Activated naive CD8-positive, alpha-beta T cell (primary cell): ENCODE data around the gene ZNF417.
"Not testable (repeated sequence)": the region's sequence is repeated elsewhere in the genome, so short reads cannot be mapped to it uniquely, and the experiment has no call there.

Experiments
- H3K27ac Mint-ChIP-seq: one replicate; pipeline ENCODE4 v1.8.0; 2021; ENCODE audit warnings: mixed read lengths
- H3K27me3 Mint-ChIP-seq: one replicate; pipeline ENCODE4 v1.8.0; 2021; ENCODE audit warnings: mixed read lengths
- H3K36me3 Mint-ChIP-seq: one replicate; pipeline ENCODE4 v1.8.0; 2021; ENCODE audit warnings: mixed read lengths
- H3K4me1 Mint-ChIP-seq: one replicate; pipeline ENCODE4 v1.8.0; 2021; ENCODE audit warnings: low read depth, mixed read lengths
- H3K4me3 Mint-ChIP-seq: one replicate; pipeline ENCODE4 v1.8.0; 2021; ENCODE audit warnings: mild to moderate bottlenecking, mixed read lengths
- H3K9me3 Mint-ChIP-seq: one replicate; pipeline ENCODE4 v1.8.0; 2021; ENCODE audit warnings: low read depth, mixed read lengths

The ZNF417 gene

GRCh38 chr19:57916168-57916995 is at the start of gene ZNF417:
Gene ZNF417, minus strand, starts transcription at chr19:57916592. Its CDS starts 181 bp downstream, at chr19:57916411.
- H3K27ac Mint-ChIP-seq: peak within 1 kb of the TSS; percentile 90
- H3K36me3 Mint-ChIP-seq: peaks cover 38% of the 10 kb centered on the region
- H3K4me3 Mint-ChIP-seq: peak within 1 kb of the TSS; percentile 93

GRCh38 chr19:57964761-57965160 is 48.4 kb upstream of the ZNF417 start:
- no peaks in the 10 kb centered on the region for H3K27me3 Mint-ChIP-seq
- peaks cover 23% of the 10 kb centered on the region for H3K36me3 Mint-ChIP-seq
- no peak overlapping the region for H3K4me3 Mint-ChIP-seq
- no peaks in the 10 kb centered on the region for H3K4me1 Mint-ChIP-seq
- no peak overlapping the region for H3K27ac Mint-ChIP-seq
- H3K9me3 Mint-ChIP-seq: peaks cover 13% of the 10 kb centered on the region

More at GRCh38 chr19:57916168-57916995, at the start of gene ZNF417:
- H3K9me3 Mint-ChIP-seq: peaks cover 23% of the 10 kb centered on the region
- peaks cover 29% of the 10 kb centered on the region for H3K4me1 Mint-ChIP-seq
- H3K27me3 Mint-ChIP-seq: not testable (repeated sequence)

GRCh38 chr19:57961785-57962184 is 45.4 kb upstream of the ZNF417 start:
- no peaks in the 10 kb centered on the region for H3K27me3 Mint-ChIP-seq
- H3K4me3 Mint-ChIP-seq: no peak overlapping the region
- peaks cover 22% of the 10 kb centered on the region for H3K36me3 Mint-ChIP-seq
- peaks cover 13% of the 10 kb centered on the region for H3K9me3 Mint-ChIP-seq
- H3K27ac Mint-ChIP-seq: no peak overlapping the region
- H3K4me1 Mint-ChIP-seq: no peaks in the 10 kb centered on the region

GRCh38 chr19:57954996-57955395 is 38.6 kb upstream of the ZNF417 start:
- H3K27ac Mint-ChIP-seq: no peak overlapping the region
- no peak overlapping the region for H3K4me3 Mint-ChIP-seq
- no peaks in the 10 kb centered on the region for H3K27me3 Mint-ChIP-seq
- H3K9me3 Mint-ChIP-seq: peaks cover 21% of the 10 kb centered on the region
- no peaks in the 10 kb centered on the region for H3K4me1 Mint-ChIP-seq
- peaks cover 22% of the 10 kb centered on the region for H3K36me3 Mint-ChIP-seq

- Mint-ChIP-seq H3K9me3 (peaks cover 19% of the 10 kb centered on the region), H3K4me3 (no peak overlapping the region), H3K27ac (no peak overlapping the region)
Measured at GRCh38 chr19:57949702-57950101, 33.3 kb upstream of the ZNF417 start.

GRCh38 chr19:57949296-57949695 is 32.9 kb upstream of the ZNF417 start:
- Mint-ChIP-seq H3K4me1 (peaks cover 19% of the 10 kb centered on the region), H3K36me3 (peaks cover 24% of the 10 kb centered on the region), H3K4me3 (no peak overlapping the region), H3K9me3 (peaks cover 16% of the 10 kb centered on the region), H3K27me3 (no peaks in the 10 kb centered on the region), H3K27ac (no peak overlapping the region)

More at GRCh38 chr19:57949702-57950101, 33.3 kb upstream of the ZNF417 start:
- H3K27me3 Mint-ChIP-seq: no peaks in the 10 kb centered on the region
- H3K36me3 Mint-ChIP-seq: peaks cover 24% of the 10 kb centered on the region
- peaks cover 19% of the 10 kb centered on the region for H3K4me1 Mint-ChIP-seq

GRCh38 chr19:57947419-57948134 is 31.2 kb upstream of the ZNF417 start, which contains the start of gene ZNF256:
Gene ZNF256, minus strand, starts transcription at chr19:57947706. Its CDS starts 232 bp downstream, at chr19:57947474.
- Mint-ChIP-seq H3K36me3 (peaks cover 41% of the 10 kb centered on the region), H3K9me3 (peaks cover 29% of the 10 kb centered on the region), H3K4me1 (peaks cover 19% of the 10 kb centered on the region), H3K27ac (peak within 1 kb of the TSS; percentile 84), H3K27me3 (no peaks in the 10 kb centered on the region), H3K4me3 (peak within 1 kb of the TSS; percentile 93)

- H3K27ac Mint-ChIP-seq: peak overlapping the region; percentile 77
- H3K4me3 Mint-ChIP-seq: peak overlapping the region; percentile 93
- no peaks in the 10 kb centered on the region for H3K27me3 Mint-ChIP-seq
- H3K36me3 Mint-ChIP-seq: peaks cover 46% of the 10 kb centered on the region
- H3K9me3 Mint-ChIP-seq: peaks cover 34% of the 10 kb centered on the region
- H3K4me1 Mint-ChIP-seq: peaks cover 19% of the 10 kb centered on the region
Measured at GRCh38 chr19:57947088-57947418, 30.7 kb upstream of the ZNF417 start.

GRCh38 chr19:57946316-57946715 is 29.9 kb upstream of the ZNF417 start:
- H3K9me3 Mint-ChIP-seq: peaks cover 42% of the 10 kb centered on the region

GRCh38 chr19:57941593-57941992 is 25.2 kb upstream of the ZNF417 start:
- Mint-ChIP-seq H3K36me3 (peaks cover 76% of the 10 kb centered on the region), H3K4me1 (peaks cover 11% of the 10 kb centered on the region), H3K4me3 (no peak overlapping the region), H3K27ac (no peak overlapping the region), H3K9me3 (peaks cover 46% of the 10 kb centered on the region), H3K27me3 (no peaks in the 10 kb centered on the region)

More at GRCh38 chr19:57946316-57946715, 29.9 kb upstream of the ZNF417 start:
- Mint-ChIP-seq H3K4me1 (peaks cover 19% of the 10 kb centered on the region), H3K36me3 (peaks cover 51% of the 10 kb centered on the region), H3K4me3 (peak overlapping the region; percentile 93), H3K27me3 (no peaks in the 10 kb centered on the region), H3K27ac (peak overlapping the region; percentile 77)

- H3K27ac Mint-ChIP-seq: no peak overlapping the region
- no peaks in the 10 kb centered on the region for H3K27me3 Mint-ChIP-seq
- H3K9me3 Mint-ChIP-seq: peaks cover 12% of the 10 kb centered on the region
- peaks cover 3% of the 10 kb centered on the region for H3K4me1 Mint-ChIP-seq
- no peak overlapping the region for H3K4me3 Mint-ChIP-seq
- H3K36me3 Mint-ChIP-seq: peaks cover 47% of the 10 kb centered on the region
Measured at GRCh38 chr19:57935731-57936130, 19.3 kb upstream of the ZNF417 start.

GRCh38 chr19:57934820-57935665 is 18.7 kb upstream of the ZNF417 start, which contains the start of gene ZNF418:
Gene ZNF418, minus strand, starts transcription at chr19:57935402. Its CDS starts 1,580 bp downstream, at chr19:57933822.
- peak within 1 kb of the TSS; percentile 28 for H3K27ac Mint-ChIP-seq
- H3K4me1 Mint-ChIP-seq: peaks cover 3% of the 10 kb centered on the region
- H3K36me3 Mint-ChIP-seq: peaks cover 48% of the 10 kb centered on the region
- H3K9me3 Mint-ChIP-seq: peaks cover 12% of the 10 kb centered on the region
- no peaks in the 10 kb centered on the region for H3K27me3 Mint-ChIP-seq
- peak within 1 kb of the TSS; percentile 81 for H3K4me3 Mint-ChIP-seq

GRCh38 chr19:57927587-57927986 is 11.2 kb upstream of the ZNF417 start:
- Mint-ChIP-seq H3K27ac (no peak overlapping the region), H3K4me3 (no peak overlapping the region), H3K9me3 (peaks cover 26% of the 10 kb centered on the region), H3K36me3 (peaks cover 41% of the 10 kb centered on the region), H3K4me1 (no peaks in the 10 kb centered on the region), H3K27me3 (no peaks in the 10 kb centered on the region)

GRCh38 chr19:57914531-57914930 is 1.9 kb downstream of the ZNF417 start:
- Mint-ChIP-seq H3K9me3 (peaks cover 29% of the 10 kb centered on the region), H3K27ac (no peak overlapping the region), H3K4me3 (peak overlapping the region; percentile 38), H3K36me3 (peaks cover 41% of the 10 kb centered on the region), H3K27me3 (no peaks in the 10 kb centered on the region), H3K4me1 (peaks cover 29% of the 10 kb centered on the region)
